A673 (cell line): ENCODE data around the gene TNFAIP3. TPM values are rescaled to one million over a fixed set of nuclear protein-coding genes. Genes with fewer than 3 reads are reported as not detected.

Experiments used
- Bru-seq: library from RNA; stranded (reverse); fragments of 400-500 nt; gene quantifications from one replicate; lab custom pipeline; 2021; lab: Mats Ljungman, UMichigan
- BruChase-seq, 2 experiments: library from RNA; stranded (reverse); fragments of 400-500 nt; gene quantifications; one replicate each; lab custom pipeline; 2021; lab: Mats Ljungman, UMichigan
- BruUV-seq: library from RNA; stranded (reverse); fragments of 400-500 nt; replicated peaks from 2 replicates; lab custom pipeline; 2021; lab: Mats Ljungman, UMichigan
- CTCF ChIA-PET: fragments of 300-600 bp; sonication (Branson Sonifier 250); formaldehyde crosslinking; loops from one replicate; lab custom pipeline; 2022; ENCODE audit warnings: antibody characterized with exemption; lab: Charles Lee
- POLR2A ChIA-PET: fragments of 300-600 bp; sonication (Branson Sonifier 250); formaldehyde crosslinking; loops from one replicate; lab custom pipeline; 2022; ENCODE audit warnings: antibody characterized with exemption; ENCODE audit not compliant: low non-redundant PET; lab: Charles Lee
- DNase-seq: peaks from one replicate; pipeline ENCODE4 v3.0.0-alpha.2; 2015; ENCODE audit warnings: low spot score
- H3K27ac ChIP-seq: fragments of 200-600 bp; sonication (generic); 2 replicates; pipeline ENCODE4 v1.5.1; 2016; ENCODE audit warnings: mixed run types, low read depth, mild to moderate bottlenecking, mixed read lengths, antibody characterized with exemption, low read length; ENCODE audit not compliant: poor library complexity, severe bottlenecking
- H3K27me3 ChIP-seq: fragments of 200-600 bp; sonication (generic); replicated peaks from 2 replicates; pipeline ENCODE4 v1.6.1; 2017; ENCODE audit warnings: mixed run types, low read depth, mild to moderate bottlenecking, mixed read lengths, antibody characterized with exemption, low read length; ENCODE audit not compliant: insufficient read depth, poor library complexity
- H3K36me3 ChIP-seq: fragments of 200-600 bp; sonication (generic); 2 replicates; pipeline ENCODE4 v1.6.1; 2016; ENCODE audit warnings: mixed run types, mild to moderate bottlenecking, mixed read lengths, antibody characterized with exemption, low read length; ENCODE audit not compliant: insufficient read depth, poor library complexity, severe bottlenecking
- H3K4me1 ChIP-seq: fragments of 200-600 bp; sonication (generic); 2 replicates; pipeline ENCODE4 v1.6.1; 2017; ENCODE audit warnings: mixed run types, mild to moderate bottlenecking, mixed read lengths, antibody characterized with exemption, low read length; ENCODE audit not compliant: insufficient read depth, poor library complexity, severe bottlenecking
- H3K4me3 ChIP-seq: fragments of 200-600 bp; sonication (generic); 2 replicates; pipeline ENCODE4 v1.5.1; 2016; ENCODE audit warnings: low read depth, mixed run types, mild to moderate bottlenecking, mixed read lengths, low read length; ENCODE audit not compliant: poor library complexity, severe bottlenecking
- H3K9me3 ChIP-seq: fragments of 200-600 bp; sonication (generic); 2 replicates; pipeline ENCODE4 v1.6.1; 2016; ENCODE audit warnings: mixed run types, low read depth, mild to moderate bottlenecking, mixed read lengths, antibody characterized with exemption, low read length; ENCODE audit not compliant: poor library complexity, severe bottlenecking
- CTCF ChIP-seq: fragments of 300-800, 200-600 bp; sonication (generic); conservative IDR thresholded peaks from 2 replicates; pipeline ENCODE4 v1.5.1; 2017; ENCODE audit warnings: low read depth, mild to moderate bottlenecking, antibody characterized with exemption, low read length, moderate library complexity, mixed read lengths
- EZH2 ChIP-seq: fragments of 200-600 bp; sonication (generic); IDR thresholded peaks from 2 replicates; pipeline ENCODE4 v1.6.1; 2017; ENCODE audit warnings: borderline replicate concordance, low read depth, mild to moderate bottlenecking, mixed read lengths, antibody characterized with exemption, low read length; ENCODE audit not compliant: poor library complexity, severe bottlenecking
- intact Hi-C: fragments of 100-400 bp; cut with micrococcal nuclease; formaldehyde crosslinking; loops from one replicate; pipeline ENCODE4 v1.10.0; 2022; ENCODE audit not compliant: unreplicated experiment
- long read RNA-seq: library from polyadenylated mRNA; stranded (forward); transcript quantifications from one replicate; pipeline ENCODE4 v2.0.0, GENCODE V29; 2022
- total RNA-seq: library from RNA; stranded (reverse); gene quantifications from 2 replicates; pipeline ENCODE4 v1.2.3, GENCODE V29; 2021

TNFAIP3 gene
- total RNA-seq = 6.2 and 12.7 TPM in 2 replicates
- percentile 73 among the genes with signal in this experiment for Bru-seq, nascent RNA
- percentile 53 among the genes with signal in this experiment for BruChase-seq, experiment 1, labeled RNA remaining after a 2-hour chase
- percentile 51 among the genes with signal in this experiment for BruChase-seq, experiment 2, labeled RNA remaining after a 6-hour chase
- long read RNA-seq, full-length matches to known transcripts = 1 of 6 reads
- long read RNA-seq, partial matches to known transcripts = 3 of 6 reads
- long read RNA-seq, other reads (novel, unspliced or antisense) = 2 of 6 reads

- DNase-seq = peak; percentile 90
- no peak for TF ChIP-seq EZH2
- TF ChIP-seq CTCF = peak; percentile 62
- Histone ChIP-seq H3K9me3 (no peaks in the 10 kb centered on the region), H3K27ac (no peak within 1 kb of the TSS), H3K36me3 (no peaks in the 10 kb centered on the region), H3K27me3 (peaks cover 77% of the 10 kb centered on the region), H3K4me3 (peak within 1 kb of the TSS; percentile 59), H3K4me1 (peaks cover 8% of the 10 kb centered on the region)
- CTCF ChIA-PET = interaction anchor here (0.6 to 1.3 kb wide), 8 partner anchors 56 to 622 kb away, joined by 3 to 7 read pairs (median 5); no protein-coding TSS in a partner anchor
- intact Hi-C loops = loop anchor here (1.0 kb wide), 1 partner anchor 159 kb away; no protein-coding TSS in a partner anchor
- no TSS peak for BruUV-seq
- POLR2A ChIA-PET = no interaction called here
Observed at GRCh38 chr6:137866914-137867684, at the start of gene TNFAIP3. TNFAIP3 (plus strand) TSS chr6:137867259; CDS start chr6:137871228, 3,969 bp downstream.

GRCh38 chr6:137818440-137818839 lies 48.6 kb upstream of the TNFAIP3 start:
- Histone ChIP-seq H3K9me3 (no peaks in the 10 kb centered on the region), H3K4me3 (no peak overlapping the region), H3K27ac (no peak overlapping the region), H3K27me3 (peaks cover 4% of the 10 kb centered on the region), H3K36me3 (no peaks in the 10 kb centered on the region), H3K4me1 (peaks cover 7% of the 10 kb centered on the region)
- no TSS peak for BruUV-seq
- CTCF ChIA-PET = no interaction called here
- POLR2A ChIA-PET = no interaction called here
- DNase-seq = no peak
- intact Hi-C loops = no loop called here
- TF ChIP-seq EZH2 = no peak
- no peak for TF ChIP-seq CTCF

GRCh38 chr6:137819740-137820139 lies 47.3 kb upstream of the TNFAIP3 start:
- ChIA-PET CTCF (no interaction called here), POLR2A (no interaction called here)
- intact Hi-C loops = no loop called here
- TF ChIP-seq EZH2 (no peak), CTCF (no peak)
- Histone ChIP-seq H3K36me3 (no peaks in the 10 kb centered on the region), H3K4me1 (peaks cover 7% of the 10 kb centered on the region), H3K4me3 (no peak overlapping the region), H3K9me3 (no peaks in the 10 kb centered on the region), H3K27me3 (peaks cover 4% of the 10 kb centered on the region), H3K27ac (no peak overlapping the region)
- BruUV-seq = no TSS peak
- no peak for DNase-seq
